Activated naive CD4-positive, alpha-beta T cell treated with anti-CD3 and anti-CD28 coated beads, Interleukin-2, amount 10 ng/mL, durations not matched to agents 7 days and 5 days (primary cell): ENCODE measurements around the gene FEM1A.
"Not testable (repeated sequence)": the region's sequence is repeated elsewhere in the genome, so short reads cannot be mapped to it uniquely, and the experiment has no call there.

ENCODE experiments used
- CTCF ChIA-PET: fragments of 350-600 bp; sonication (Branson Sonifier 250); formaldehyde crosslinking; loops from one replicate; lab custom pipeline; 2021; ENCODE audit warnings: antibody characterized with exemption; lab: Charles Lee
- DNase-seq: peaks from one replicate; pipeline ENCODE4 v3.0.0-alpha.2; 2020
- H3K27ac Mint-ChIP-seq: one replicate; pipeline ENCODE4 v1.8.0; 2021; ENCODE audit warnings: mild to moderate bottlenecking, moderate library complexity, mixed read lengths
- H3K27me3 Mint-ChIP-seq: one replicate; pipeline ENCODE4 v1.8.0; 2021; ENCODE audit warnings: mild to moderate bottlenecking, mixed read lengths
- H3K36me3 Mint-ChIP-seq: one replicate; pipeline ENCODE4 v1.8.0; 2021; ENCODE audit warnings: mixed read lengths
- H3K4me1 Mint-ChIP-seq: one replicate; pipeline ENCODE4 v1.8.0; 2021; ENCODE audit warnings: mixed read lengths
- H3K4me3 Mint-ChIP-seq: one replicate; pipeline ENCODE4 v1.8.0; 2021; ENCODE audit warnings: mild to moderate bottlenecking, moderate library complexity, mixed read lengths
- H3K9me3 Mint-ChIP-seq: one replicate; pipeline ENCODE4 v1.8.0; 2021; ENCODE audit warnings: mixed read lengths

Gene FEM1A

DNA sequence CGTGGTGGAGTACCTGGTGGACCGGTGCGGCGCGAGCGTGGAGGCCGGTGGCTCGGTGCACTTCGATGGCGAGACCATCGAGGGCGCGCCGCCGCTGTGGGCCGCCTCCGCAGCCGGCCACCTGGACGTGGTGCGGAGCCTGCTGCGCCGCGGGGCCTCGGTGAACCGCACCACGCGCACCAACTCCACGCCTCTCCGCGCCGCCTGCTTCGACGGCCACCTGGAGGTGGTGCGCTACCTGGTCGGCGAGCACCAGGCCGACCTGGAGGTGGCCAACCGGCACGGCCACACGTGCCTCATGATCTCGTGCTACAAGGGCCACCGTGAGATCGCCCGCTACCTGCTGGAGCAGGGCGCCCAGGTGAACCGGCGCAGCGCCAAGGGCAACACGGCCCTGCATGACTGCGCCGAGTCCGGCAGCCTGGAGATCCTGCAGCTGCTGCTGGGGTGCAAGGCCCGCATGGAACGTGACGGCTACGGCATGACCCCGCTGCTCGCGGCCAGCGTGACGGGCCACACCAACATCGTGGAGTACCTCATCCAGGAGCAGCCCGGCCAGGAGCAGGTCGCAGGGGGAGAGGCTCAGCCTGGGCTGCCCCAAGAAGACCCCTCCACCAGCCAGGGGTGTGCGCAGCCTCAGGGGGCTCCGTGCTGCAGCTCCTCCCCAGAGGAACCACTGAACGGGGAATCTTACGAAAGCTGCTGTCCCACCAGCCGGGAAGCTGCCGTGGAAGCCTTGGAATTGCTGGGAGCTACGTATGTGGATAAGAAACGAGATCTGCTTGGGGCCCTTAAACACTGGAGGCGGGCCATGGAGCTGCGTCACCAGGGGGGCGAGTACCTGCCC, 708 bp downstream of the FEM1A start:
- DNase-seq: peak; percentile 42
- CTCF ChIA-PET: interaction anchor here (0.9 to 5.1 kb wide), 3 partner anchors 60 to 158 kb away, joined by 3 to 43 read pairs (median 14); partner anchors contain the start of gene DPP9
- Mint-ChIP-seq H3K36me3 (peaks cover 27% of the 10 kb centered on the region), H3K4me3 (peak overlapping the region; percentile 80), H3K4me1 (peaks cover 36% of the 10 kb centered on the region), H3K27ac (peak overlapping the region; percentile 90)
- H3K9me3 Mint-ChIP-seq, H3K27me3 Mint-ChIP-seq: not testable (repeated sequence)

DNA sequence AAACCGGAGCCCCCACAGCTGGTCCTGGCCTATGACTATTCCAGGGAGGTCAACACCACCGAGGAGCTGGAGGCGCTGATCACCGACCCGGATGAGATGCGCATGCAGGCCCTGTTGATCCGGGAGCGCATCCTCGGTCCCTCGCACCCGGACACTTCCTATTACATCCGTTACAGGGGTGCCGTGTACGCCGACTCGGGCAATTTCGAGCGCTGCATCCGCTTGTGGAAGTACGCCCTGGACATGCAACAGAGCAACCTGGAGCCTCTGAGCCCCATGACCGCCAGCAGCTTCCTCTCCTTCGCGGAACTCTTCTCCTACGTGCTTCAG, 1.3 kb downstream of the FEM1A start:
- H3K9me3 Mint-ChIP-seq, H3K27me3 Mint-ChIP-seq, DNase-seq: not testable (repeated sequence)
- peaks cover 27% of the 10 kb centered on the region for H3K36me3 Mint-ChIP-seq
- peaks cover 36% of the 10 kb centered on the region for H3K4me1 Mint-ChIP-seq
- H3K27ac Mint-ChIP-seq: peak overlapping the region; percentile 73
- CTCF ChIA-PET: interaction anchor here (5.1 kb wide), 1 partner anchor 61 kb away, joined by 43 read pairs; no protein-coding TSS in a partner anchor
- peak overlapping the region; percentile 80 for H3K4me3 Mint-ChIP-seq

GRCh38 chr19:4793278-4793677, 1.7 kb downstream of the FEM1A start:
- Mint-ChIP-seq H3K27ac (peak overlapping the region; percentile 73), H3K4me1 (peaks cover 36% of the 10 kb centered on the region), H3K4me3 (peak overlapping the region; percentile 80), H3K36me3 (peaks cover 27% of the 10 kb centered on the region)
- H3K9me3 Mint-ChIP-seq, H3K27me3 Mint-ChIP-seq, CTCF ChIA-PET, DNase-seq: not testable (repeated sequence)

DNA sequence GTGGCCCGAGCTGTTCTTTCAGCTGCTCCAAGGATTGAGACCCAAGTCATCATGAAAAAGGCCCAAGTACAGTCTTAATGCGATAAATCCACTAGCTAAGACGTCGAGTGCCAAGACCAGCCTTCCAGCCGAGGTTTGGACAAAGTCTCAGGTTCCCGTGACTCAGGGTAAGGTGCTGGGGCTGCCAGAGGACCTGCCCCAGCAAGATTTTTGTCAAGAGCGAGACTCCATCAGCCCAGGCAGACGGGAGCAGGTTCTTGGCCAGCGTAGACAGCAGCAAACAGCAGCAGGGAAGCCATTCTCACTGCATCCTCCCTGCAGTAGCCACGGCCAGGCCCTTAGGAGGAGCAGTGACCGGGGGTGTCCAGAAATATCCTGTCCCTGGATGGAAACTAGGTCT, 3.4 kb downstream of the FEM1A start:
- Mint-ChIP-seq H3K27ac (no peak overlapping the region), H3K36me3 (peaks cover 31% of the 10 kb centered on the region), H3K4me1 (peaks cover 36% of the 10 kb centered on the region), H3K27me3 (peaks cover 3% of the 10 kb centered on the region), H3K4me3 (no peak overlapping the region), H3K9me3 (no peaks in the 10 kb centered on the region)
- CTCF ChIA-PET: no interaction called here
- no peak for DNase-seq

- no peaks in the 10 kb centered on the region for H3K9me3 Mint-ChIP-seq
- peaks cover 3% of the 10 kb centered on the region for H3K27me3 Mint-ChIP-seq
- H3K4me1 Mint-ChIP-seq: peaks cover 36% of the 10 kb centered on the region
- CTCF ChIA-PET: no interaction called here
- H3K27ac Mint-ChIP-seq: no peak overlapping the region
- H3K4me3 Mint-ChIP-seq: no peak overlapping the region
- H3K36me3 Mint-ChIP-seq: peaks cover 31% of the 10 kb centered on the region
- no peak for DNase-seq
Measured at GRCh38 chr19:4795400-4795799, 3.9 kb downstream of the FEM1A start.

GRCh38 chr19:4800591-4801081, 9.1 kb downstream of the FEM1A start:
- CTCF ChIA-PET: interaction anchor here (1.1 to 2.1 kb wide), 3 partner anchors 9 to 69 kb away, joined by 3 to 10 read pairs (median 8); partner anchors contain the start of gene FEM1A
- Mint-ChIP-seq H3K36me3 (peaks cover 12% of the 10 kb centered on the region), H3K27ac (no peak overlapping the region), H3K4me3 (no peak overlapping the region), H3K27me3 (no peaks in the 10 kb centered on the region), H3K9me3 (no peaks in the 10 kb centered on the region), H3K4me1 (peaks cover 8% of the 10 kb centered on the region)
- no peak for DNase-seq

GRCh38 chr19:4801085-4801619, 9.6 kb downstream of the FEM1A start:
- H3K36me3 Mint-ChIP-seq: peaks cover 12% of the 10 kb centered on the region
- no peaks in the 10 kb centered on the region for H3K27me3 Mint-ChIP-seq
- CTCF ChIA-PET: interaction anchor here (1.1 to 2.1 kb wide), 2 partner anchors 11 to 70 kb away, joined by 3 to 8 read pairs; partner anchors contain the start of gene FEM1A
- DNase-seq: no peak
- peaks cover 8% of the 10 kb centered on the region for H3K4me1 Mint-ChIP-seq
- no peaks in the 10 kb centered on the region for H3K9me3 Mint-ChIP-seq
- no peak overlapping the region for H3K27ac Mint-ChIP-seq
- H3K4me3 Mint-ChIP-seq: no peak overlapping the region

- no peak for DNase-seq
- Mint-ChIP-seq H3K36me3 (peaks cover 4% of the 10 kb centered on the region), H3K4me3 (no peak overlapping the region), H3K27ac (no peak overlapping the region), H3K9me3 (no peaks in the 10 kb centered on the region), H3K4me1 (peaks cover 2% of the 10 kb centered on the region), H3K27me3 (no peaks in the 10 kb centered on the region)
- CTCF ChIA-PET: no interaction called here
Measured at GRCh38 chr19:4802711-4803110, 11.2 kb downstream of the FEM1A start.

DNA sequence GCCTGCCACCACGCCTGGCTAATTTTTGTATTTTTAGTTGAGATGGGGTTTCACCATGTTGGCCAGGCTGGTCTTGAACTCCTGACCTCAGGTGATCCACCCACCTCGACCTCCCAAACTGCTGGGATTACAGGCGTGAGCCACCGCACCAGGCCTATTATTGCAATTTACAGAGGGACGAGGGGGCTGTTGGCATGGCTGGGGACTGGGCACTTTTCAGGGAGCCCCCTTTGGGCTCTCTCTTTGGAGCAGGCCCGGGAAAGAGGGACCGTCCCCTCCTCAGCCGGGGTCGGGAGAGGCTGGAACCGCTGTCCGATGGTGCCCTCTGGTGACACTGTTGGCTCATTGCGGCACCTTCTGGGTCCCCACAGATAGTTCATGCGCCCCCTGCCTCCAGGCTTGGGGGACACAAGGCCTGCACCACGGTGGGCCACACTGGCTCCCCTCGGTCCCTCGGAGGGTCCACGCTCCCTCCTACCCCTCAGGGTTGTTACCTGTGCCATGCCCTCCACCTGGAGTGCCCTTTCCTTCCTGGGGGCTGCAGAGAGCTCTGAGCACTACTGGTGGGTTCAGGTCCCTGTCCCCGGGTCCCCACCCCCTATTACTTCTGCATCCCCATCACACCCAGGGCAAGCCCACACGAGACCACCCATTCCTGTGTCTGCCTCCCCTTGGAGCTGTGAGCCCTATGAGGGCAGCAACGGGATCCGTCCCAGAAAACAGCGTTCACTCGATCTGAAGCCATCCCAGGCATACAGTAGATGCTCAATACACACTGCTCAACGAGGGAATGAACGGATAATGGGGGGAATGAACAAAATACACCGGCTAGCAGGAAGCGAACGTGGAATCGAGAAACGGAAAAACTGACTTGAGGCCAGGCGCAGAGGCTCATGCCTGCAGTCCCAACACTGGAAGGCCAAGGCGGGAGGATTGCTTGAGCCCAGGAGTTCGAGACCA, 12.5 kb downstream of the FEM1A start:
- H3K4me1 Mint-ChIP-seq: peaks cover 2% of the 10 kb centered on the region
- no peaks in the 10 kb centered on the region for H3K27me3 Mint-ChIP-seq
- H3K4me3 Mint-ChIP-seq: no peak overlapping the region
- H3K36me3 Mint-ChIP-seq: no peaks in the 10 kb centered on the region
- no peak overlapping the region for H3K27ac Mint-ChIP-seq
- no peaks in the 10 kb centered on the region for H3K9me3 Mint-ChIP-seq
- peak; percentile 75 for DNase-seq
- CTCF ChIA-PET: interaction anchor here (0.5 to 2.4 kb wide), 12 partner anchors 42 to 227 kb away, joined by 3 to 9 read pairs (median 4); partner anchors contain the start of gene PLIN3

DNA sequence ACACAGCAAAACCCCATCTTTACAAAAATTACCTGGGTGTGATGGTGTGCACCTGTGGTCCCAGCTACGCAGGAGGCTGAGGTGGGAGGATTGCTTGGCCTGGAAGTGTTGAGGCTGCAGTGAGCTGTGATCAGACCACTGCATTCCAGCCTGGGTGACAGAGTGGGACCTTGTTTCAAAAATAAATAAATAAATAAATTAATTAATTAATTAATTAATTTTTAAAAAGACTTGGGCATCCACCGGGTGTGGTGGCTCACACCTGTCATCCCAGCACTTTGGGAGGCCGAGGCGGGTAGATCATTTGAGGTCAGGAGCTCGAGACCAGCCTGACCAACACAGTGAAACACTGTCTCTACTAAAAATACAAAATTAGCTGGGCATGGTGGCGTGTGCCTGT, 13.6 kb downstream of the FEM1A start:
- not testable (repeated sequence) for H3K27ac Mint-ChIP-seq, DNase-seq, H3K4me3 Mint-ChIP-seq, H3K4me1 Mint-ChIP-seq, H3K9me3 Mint-ChIP-seq, H3K36me3 Mint-ChIP-seq, H3K27me3 Mint-ChIP-seq
- CTCF ChIA-PET: interaction anchor here (1.1 to 2.4 kb wide), 8 partner anchors 46 to 226 kb away, joined by 3 to 9 read pairs (median 4); no protein-coding TSS in a partner anchor

GRCh38 chr19:4806384-4806783, 14.8 kb downstream of the FEM1A start:
- H3K9me3 Mint-ChIP-seq: no peaks in the 10 kb centered on the region
- no peak overlapping the region for H3K27ac Mint-ChIP-seq
- H3K27me3 Mint-ChIP-seq: no peaks in the 10 kb centered on the region

DNA sequence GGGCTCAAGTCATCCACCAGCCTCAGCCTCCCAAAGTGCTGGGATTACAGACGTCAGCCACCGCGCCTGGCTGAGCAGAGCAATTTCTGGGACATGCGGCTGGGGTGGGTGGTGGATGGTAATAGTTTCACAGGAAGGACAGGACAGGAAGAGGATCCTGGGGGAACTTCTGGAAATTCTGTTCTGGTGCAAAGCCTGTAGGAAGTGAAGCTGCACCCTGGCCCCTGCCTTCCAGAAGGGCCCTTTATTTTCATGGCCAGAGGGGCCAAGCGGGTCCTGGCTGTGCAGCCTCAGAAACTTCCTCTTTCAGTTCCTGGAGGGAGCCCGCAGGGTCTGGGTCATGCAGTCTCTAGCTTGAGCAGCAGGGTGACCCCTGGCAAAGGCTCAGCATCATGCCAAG, 15.7 kb downstream of the FEM1A start:
- H3K4me3 Mint-ChIP-seq: no peak overlapping the region
- CTCF ChIA-PET: interaction anchor here (0.6 to 4.9 kb wide), 3 partner anchors 25 to 111 kb away, joined by 3 to 141 read pairs (median 3); no protein-coding TSS in a partner anchor
- no peaks in the 10 kb centered on the region for H3K9me3 Mint-ChIP-seq
- no peak for DNase-seq
- H3K27me3 Mint-ChIP-seq: peaks cover 5% of the 10 kb centered on the region
- H3K27ac Mint-ChIP-seq: no peak overlapping the region
- H3K36me3 Mint-ChIP-seq: no peaks in the 10 kb centered on the region
- peaks cover 7% of the 10 kb centered on the region for H3K4me1 Mint-ChIP-seq

More at GRCh38 chr19:4806384-4806783, 14.8 kb downstream of the FEM1A start:
- Mint-ChIP-seq H3K36me3 (no peaks in the 10 kb centered on the region), H3K4me3 (no peak overlapping the region), H3K4me1 (peaks cover 4% of the 10 kb centered on the region)
- DNase-seq: no peak
- CTCF ChIA-PET: interaction anchor here (0.8 to 4.9 kb wide), 4 partner anchors 45 to 111 kb away, joined by 3 to 141 read pairs (median 7); no protein-coding TSS in a partner anchor

DNA sequence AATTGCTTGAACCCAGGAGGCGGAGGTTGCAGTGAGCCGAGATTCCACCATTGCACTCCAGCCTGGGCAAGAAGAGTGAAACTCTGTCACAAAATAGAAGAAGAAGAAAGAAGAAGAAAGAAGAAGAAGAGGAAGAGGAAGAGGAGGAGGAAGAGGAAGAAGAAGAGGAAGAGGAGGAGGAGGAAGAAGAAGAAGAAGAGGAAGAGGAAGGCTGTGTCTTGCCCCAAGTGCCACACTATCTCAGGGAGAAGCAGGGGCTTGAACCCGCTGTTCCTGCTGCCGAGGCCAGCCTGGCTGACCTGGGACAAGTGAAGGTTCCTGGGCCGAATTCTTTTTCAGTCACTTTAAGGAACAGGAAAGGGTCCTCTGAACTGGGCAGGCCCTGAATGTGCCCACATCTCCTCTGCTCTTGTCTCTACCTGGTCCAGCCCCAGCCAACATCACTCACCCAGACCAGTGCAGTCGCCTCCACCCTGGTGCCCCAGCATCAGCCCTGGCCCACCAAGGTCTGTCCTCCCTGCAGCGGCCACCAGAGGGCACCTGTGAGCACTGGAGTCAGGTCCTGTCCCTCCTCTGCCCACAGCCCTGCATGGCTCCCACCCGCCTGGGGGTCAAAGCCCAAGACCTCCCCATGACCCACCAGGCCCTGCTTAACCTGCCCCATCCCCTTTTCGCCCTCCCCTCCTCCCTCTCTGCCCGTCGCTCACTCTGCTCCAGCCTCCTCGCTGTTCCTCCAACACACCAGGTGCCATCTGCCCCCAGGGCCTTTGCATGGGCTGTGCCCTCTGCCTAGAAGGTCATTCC, 20.0 kb downstream of the FEM1A start:
- CTCF ChIA-PET: interaction anchor here (0.8 to 4.9 kb wide), 12 partner anchors 11 to 221 kb away, joined by 3 to 141 read pairs (median 12); partner anchors contain the start of genes FEM1A and TICAM1

More for the DNA sequence above, 20.0 kb downstream of the FEM1A start:
- Mint-ChIP-seq H3K4me1 (peaks cover 17% of the 10 kb centered on the region), H3K9me3 (no peaks in the 10 kb centered on the region), H3K36me3 (peaks cover 5% of the 10 kb centered on the region), H3K27me3 (peaks cover 5% of the 10 kb centered on the region), H3K27ac (peak overlapping the region; percentile 59), H3K4me3 (no peak overlapping the region)
- DNase-seq: peak; percentile 93
